K562 (cell line): ENCODE data around the gene TIAM1. TPM values are rescaled to one million over a fixed set of nuclear protein-coding genes. Genes with fewer than 3 reads are reported as not detected.

Experiments used
- ATAC-seq: fragments of 200-7000 bp; cut with Tn5 transposase; 3 replicates; pipeline ENCODE4 v1.9.1; 2020; ENCODE audit warnings: moderate library complexity
- BruUV-seq: library from RNA; stranded (reverse); fragments of 400-500 nt; replicated peaks from 2 replicates; lab custom pipeline; 2021; lab: Mats Ljungman, UMichigan
- CTCF ChIA-PET: fragments of 300-600 bp; formaldehyde crosslinking; extraction: SDS; loops from one replicate; lab custom pipeline; 2021; ENCODE audit warnings: low intra/inter-chr PET ratio; lab: Yijun Ruan, JAX
- POLR2A ChIA-PET: fragments of 300-600, 350-650 bp; sonication (Branson Sonifier 250); formaldehyde crosslinking; extraction: SDS; loops from one replicate; lab custom pipeline; 2021; ENCODE audit warnings: antibody characterized with exemption, inconsistent platforms; lab: Yijun Ruan, JAX
- DNase-seq, 4 experiments: peaks; one replicate each; pipeline versions ENCODE4 v3.0.0 to v3.0.0-alpha.2; 2011 to 2018; ENCODE audit warnings: low spot score in 3 of 4, mixed read lengths in 3 of 4; ENCODE audit errors: extremely low read depth in 1 of 4
- FAIRE-seq: peaks from 2 replicates; lab custom pipeline; 2011; peaks lifted over from hg19 to GRCh38; lab: Jason Lieb, UNC
- H2AFZ ChIP-seq: 2 replicates; pipeline ENCODE4 v1.6.0; 2011; ENCODE audit warnings: low read depth, low read length, control low read depth, inconsistent platforms
- H3K27ac ChIP-seq: fragments of 200-600 bp; 3 replicates; pipeline ENCODE4 v1.8.0; 2011; ENCODE audit warnings: low read depth, mild to moderate bottlenecking, control low read depth, inconsistent platforms, low read length, moderate library complexity, mixed read lengths; ENCODE audit errors: extremely low read depth
- H3K27me3 ChIP-seq, 2 experiments: fragments of 300-600 bp in 1 of 2; 2 replicates in 1 of 2; 3 replicates in 1 of 2; pipeline versions ENCODE4 v1.6.0 to v1.8.0; 2011; ENCODE audit warnings: inconsistent platforms in 2 of 2, low read length in 2 of 2, mild to moderate bottlenecking in 1 of 2, mixed read lengths in 1 of 2, moderate library complexity in 1 of 2; ENCODE audit not compliant: control insufficient read depth in 2 of 2, insufficient read depth in 2 of 2
- H3K36me3 ChIP-seq: fragments of 300-600 bp; 3 replicates; pipeline ENCODE4 v1.8.0; 2011; ENCODE audit warnings: mild to moderate bottlenecking, low read length, inconsistent platforms; ENCODE audit not compliant: control insufficient read depth, insufficient read depth
- H3K4me1 ChIP-seq, 2 experiments: fragments of 200-600 bp in 1 of 2; replicated peaks in 1 of 2; 2 replicates in 1 of 2; 3 replicates in 1 of 2; pipeline versions ENCODE4 v1.5.1 to v1.8.0; 2011; ENCODE audit warnings: inconsistent platforms in 2 of 2, low read length in 2 of 2, mild to moderate bottlenecking in 1 of 2, mixed read lengths in 1 of 2, moderate library complexity in 1 of 2; ENCODE audit not compliant: control insufficient read depth in 2 of 2, insufficient read depth in 2 of 2
- H3K4me2 ChIP-seq: 2 replicates; pipeline ENCODE4 v1.6.1; 2011; ENCODE audit warnings: low read length, control low read depth, inconsistent platforms, mixed read lengths; ENCODE audit not compliant: insufficient read depth
- H3K4me3 ChIP-seq: fragments of 200-600 bp; sonication (generic), shearing (Covaris generic); 2 replicates; pipeline ENCODE4 v1.5.1; 2016; ENCODE audit warnings: control low read depth, inconsistent platforms
- H3K79me2 ChIP-seq: fragments of 200-600 bp; 3 replicates; pipeline ENCODE4 v1.8.0; 2011; ENCODE audit warnings: low read length, inconsistent platforms; ENCODE audit not compliant: control insufficient read depth, insufficient read depth
- H3K9ac ChIP-seq, 2 experiments: 2 replicates each; pipeline versions ENCODE4 v1.6.0 to v1.6.1; 2011; ENCODE audit warnings: low read depth in 2 of 2, low read length in 2 of 2, control low read depth in 1 of 2, inconsistent platforms in 1 of 2, mild to moderate bottlenecking in 1 of 2, mixed read lengths in 1 of 2; ENCODE audit not compliant: insufficient read depth in 1 of 2
- H3K9me1 ChIP-seq: one replicate; pipeline ENCODE4 v1.6.0; 2011; ENCODE audit warnings: inconsistent platforms, mild to moderate bottlenecking, low read length, moderate library complexity; ENCODE audit not compliant: control insufficient read depth, insufficient read depth
- H3K9me3 ChIP-seq: replicated peaks from 2 replicates; pipeline ENCODE4 v1.5.1; 2011; ENCODE audit warnings: low read depth, low read length, inconsistent platforms; ENCODE audit not compliant: control insufficient read depth, insufficient read depth
- H4K20me1 ChIP-seq: replicated peaks from 2 replicates; pipeline ENCODE4 v1.6.1; 2011; ENCODE audit warnings: low read length, inconsistent platforms, mixed read lengths; ENCODE audit not compliant: control insufficient read depth, insufficient read depth
- ARID2 ChIP-seq: fragments of 450-650 bp; IDR thresholded peaks from 2 replicates; pipeline ENCODE4 v1.6.1; 2017; ENCODE audit warnings: antibody characterized with exemption, mild to moderate bottlenecking
- FOS ChIP-seq: IDR thresholded peaks from 3 replicates; pipeline ENCODE4 v1.6.1; 2011; ENCODE audit not compliant: insufficient read length; ENCODE audit errors: extremely low read depth
- FOXJ3 ChIP-seq: sonication (generic); formaldehyde crosslinking; IDR thresholded peaks from 2 replicates; pipeline ENCODE4 v1.4.0; 2020; ENCODE audit warnings: mild to moderate bottlenecking, missing genetic modification reagents
- PHB ChIP-seq: fragments of 250-450 bp; sonication (Bioruptor Pico); IDR thresholded peaks from 2 replicates; pipeline ENCODE4 v1.5.0; 2021
- TAL1 ChIP-seq: fragments of 450-650 bp; IDR thresholded peaks from 2 replicates; pipeline ENCODE4 v1.6.1; 2016; ENCODE audit warnings: mild to moderate bottlenecking
- TCF3 ChIP-seq: sonication (generic); formaldehyde crosslinking; IDR thresholded peaks from 2 replicates; pipeline ENCODE4 v1.4.0; 2020; ENCODE audit warnings: mild to moderate bottlenecking, missing genetic modification reagents
- ZFPM2 ChIP-seq: fragments of 250-450 bp; sonication (Bioruptor Pico); IDR thresholded peaks from 2 replicates; pipeline ENCODE4 v1.5.1; 2022; ENCODE audit warnings: mild to moderate bottlenecking
- ZNF764 ChIP-seq: fragments of 250-450 bp; sonication (Bioruptor Pico); IDR thresholded peaks from 2 replicates; pipeline ENCODE4 v1.4.0; 2020; ENCODE audit warnings: low read depth, mild to moderate bottlenecking, moderate library complexity
- WGBS: fragments of 100-300 bp; shearing (Covaris generic); methylation state at CpG from one replicate; pipeline ENCODE4 v1.1.6; 2016; ENCODE audit warnings: low coverage, mixed read lengths; ENCODE audit not compliant: insufficient coverage; ENCODE audit errors: missing lambda C conversion rate; 5-methylcytosine and 5-hydroxymethylcytosine counted together
- in situ Hi-C: fragments of 300-500 bp; cut with MboI; formaldehyde crosslinking; loops from 4 replicates; pipeline ENCODE4 v1.15.0; 2018; ENCODE audit warnings: inconsistent platforms, mixed read lengths
- intact Hi-C: fragments of 100-400 bp; cut with micrococcal nuclease; formaldehyde crosslinking; loops from 2 replicates; pipeline ENCODE4 v1.14.2; 2022
- polyA plus RNA-seq, 8 experiments: library from polyadenylated mRNA; depleted of rRNA in 4 of 8; stranded (reverse) in 5 of 8; unstranded in 3 of 8; fragments of >200 nt; fragmentation: Nextera tagmentation in 2 of 8; fragmentation: Illumina TruSeq in 1 of 8; extraction: Ambion mirVana in 2 of 8; extraction: Trizol in 1 of 8; gene quantifications; 2 replicates each; pipeline versions ENCODE4 v1.2.1 to v1.2.3, GENCODE V29; 2011 to 2014; ENCODE audit warnings: inconsistent platforms in 1 of 8, missing spikeins in 1 of 8
- total RNA-seq, 7 experiments: library from RNA; depleted of rRNA in 6 of 7; stranded (reverse); fragments of >200 nt in 6 of 7; fragmentation: Illumina TruSeq in 2 of 7; extraction: Trizol in 2 of 7; gene quantifications; 2 replicates each; pipeline versions ENCODE4 v1.2.1 to v1.2.3, GENCODE V29; 2011 to 2021; ENCODE audit warnings: low replicate concordance in 1 of 7

The TIAM1 gene
- total and polyA plus RNA-seq, 9 of the 15 experiments (the other 6 are each of a cell fraction or from before 2014, with no cell fraction given) = 0.11 TPM; not detected in 8

GRCh38 chr21:31262728-31263127 lies 81.3 kb downstream of the TIAM1 start (continued):
- no peak for TF ChIP-seq FOS
- no peak for TF ChIP-seq ARID2
- TF ChIP-seq ZFPM2 = no peak
- TF ChIP-seq FOXJ3 (CRISPR knock-in tag) = no peak
- no peak for TF ChIP-seq PHB

- Histone ChIP-seq H3K9me1 (no peaks in the 10 kb centered on the region), H3K27me3 (peaks cover 6 to 16% of the 10 kb centered on the region in 2 experiments; a peak in 3 of 5 replicates), H2AFZ (no peak overlapping the region), H4K20me1 (no peaks in the 10 kb centered on the region), H3K4me3 (no peak overlapping the region), H3K36me3 (no peaks in the 10 kb centered on the region), H3K27ac (no peak overlapping the region), H3K79me2 (no peaks in the 10 kb centered on the region), H3K4me1 (no peaks in the 10 kb centered on the region; a peak in 1 of 5 replicates), H3K9me3 (no peaks in the 10 kb centered on the region), H3K9ac (no peak overlapping the region), H3K4me2 (no peak overlapping the region)
- ATAC-seq (no peak), DNase-seq (no peak), FAIRE-seq (no peak)
- 3% methylated on average over 8 of the region's 8 CpGs for WGBS
- intact Hi-C loops (no loop called here), in situ Hi-C loops (no loop called here)
- ChIA-PET POLR2A (no interaction called here), CTCF (no interaction called here)
- TF ChIP-seq ZNF764 (CRISPR knock-in tag) = no peak
- no TSS peak for BruUV-seq
Observed at GRCh38 chr21:31261759-31262158, 82.3 kb downstream of the TIAM1 start.

DNA sequence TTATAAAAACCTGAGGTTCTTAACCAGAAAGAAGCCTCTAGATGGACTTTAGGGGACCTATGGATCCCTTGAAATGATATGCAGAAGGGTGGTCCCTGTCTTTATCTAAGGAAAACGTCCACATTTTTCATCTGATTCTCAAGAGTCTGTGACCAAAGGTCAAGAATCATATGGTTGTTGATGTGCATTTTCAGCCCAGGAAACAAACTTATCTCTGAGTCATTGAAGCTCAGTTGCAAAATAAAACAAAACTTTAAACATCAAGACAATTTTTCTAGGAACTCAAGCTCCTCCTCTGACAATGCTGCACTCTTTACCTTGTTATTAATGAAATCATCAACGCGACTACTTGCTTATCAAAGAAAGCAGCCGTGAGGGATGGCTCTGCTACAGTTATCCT lies 83.3 kb downstream of the TIAM1 start:
- POLR2A ChIA-PET = no interaction called here
- Histone ChIP-seq H3K27me3 (peaks cover 2 to 8% of the 10 kb centered on the region in 2 experiments; a peak in 2 of 5 replicates), H3K27ac (no peak overlapping the region), H3K4me1 (no peaks in the 10 kb centered on the region; a peak in 1 of 5 replicates), H3K4me3 (no peak overlapping the region), H2AFZ (no peak overlapping the region), H3K79me2 (no peaks in the 10 kb centered on the region), H3K9me1 (no peaks in the 10 kb centered on the region), H4K20me1 (no peaks in the 10 kb centered on the region), H3K4me2 (no peak overlapping the region), H3K9me3 (no peaks in the 10 kb centered on the region), H3K36me3 (no peaks in the 10 kb centered on the region), H3K9ac (no peak overlapping the region)
- in situ Hi-C loops (no loop called here), intact Hi-C loops (no loop called here)
- FAIRE-seq = peak; percentile 64
- DNase-seq = no peak
- CTCF ChIA-PET = no interaction called here
- ATAC-seq = no peak
- 0% methylated on average over 4 of the region's 4 CpGs for WGBS
- BruUV-seq = no TSS peak
- TF ChIP-seq TCF3 (CRISPR knock-in tag) (peak; percentile 40; the same call in 1 of the 2 replicates), TAL1 (peak; percentile 49)
